ENCODE data around the gene ADAMTS16. TPM values are rescaled to one million over a fixed set of nuclear protein-coding genes. Genes with fewer than 3 reads are reported as not detected.

ADAMTS16 gene
- total RNA-seq, 1 experiment from 2014 or later: 30.1 TPM

GRCh38 chr5:5239191-5239590, 99.1 kb downstream of the ADAMTS16 start:
- ATAC-seq (no peak), DNase-seq (ENCODE audit: low spot score) (no peak)
- H3K36me3 Mint-ChIP-seq: peaks cover 51% of the 10 kb centered on the region
- H3K27me3 Mint-ChIP-seq (ENCODE audit: low read depth): no peaks in the 10 kb centered on the region
- H3K27ac Mint-ChIP-seq: peak overlapping the region; percentile 31; the same call in 1 of the 2 replicates
- POLR2A ChIA-PET: no interaction called here
- CTCF ChIA-PET: no interaction called here
- H3K4me1 Mint-ChIP-seq: peaks cover 5% of the 10 kb centered on the region; the same call in 1 of the 2 replicates
- TF ChIP-seq FOXJ3 (CRISPR knock-in tag; IDR thresholded peaks at IDR 0.05; ENCODE audit: borderline replicate concordance): no peak
- TF ChIP-seq ZNF219 (CRISPR knock-in tag; IDR thresholded peaks at IDR 0.05; ENCODE audit: borderline replicate concordance): no peak
- no peak for TF ChIP-seq CBFB (CRISPR knock-in tag; IDR thresholded peaks at IDR 0.05; ENCODE audit: low read depth)
- TF ChIP-seq ZNF281 (CRISPR knock-in tag; IDR thresholded peaks at IDR 0.05): no peak
- no peak for TF ChIP-seq ELF4 (CRISPR knock-in tag; IDR thresholded peaks at IDR 0.05; ENCODE audit: low read depth)
- no peak for TF ChIP-seq TP53 (CRISPR knock-in tag; IDR thresholded peaks at IDR 0.05)
- TF ChIP-seq FOXK1 (CRISPR knock-in tag; IDR thresholded peaks at IDR 0.05): no peak
- TF ChIP-seq TCF7 (CRISPR knock-in tag; IDR thresholded peaks at IDR 0.05; ENCODE audit: low read depth): no peak
- no peaks in the 10 kb centered on the region for H3K9me3 Mint-ChIP-seq
- H3K4me3 Mint-ChIP-seq: no peak overlapping the region

GRCh38 chr5:5240234-5240633, 100.1 kb downstream of the ADAMTS16 start:
- Mint-ChIP-seq H3K9me3 (no peaks in the 10 kb centered on the region), H3K4me3 (no peak overlapping the region), H3K27ac (no peak overlapping the region), H3K4me1 (peaks cover 5% of the 10 kb centered on the region; the same call in 1 of the 2 replicates), H3K27me3 (ENCODE audit: low read depth) (no peaks in the 10 kb centered on the region), H3K36me3 (peaks cover 49% of the 10 kb centered on the region)
- POLR2A ChIA-PET: no interaction called here
- CTCF ChIA-PET: no interaction called here
- no peak for ATAC-seq
- no peak for DNase-seq (ENCODE audit: low spot score)
- TF ChIP-seq MYBL2 (CRISPR knock-in tag; IDR thresholded peaks at IDR 0.05) (no peak), E2F5 (CRISPR knock-in tag; IDR thresholded peaks at IDR 0.05) (no peak), SMAD3 (CRISPR knock-in tag; IDR thresholded peaks at IDR 0.05; ENCODE audit: borderline replicate concordance) (no peak), USF2 (CRISPR knock-in tag; IDR thresholded peaks at IDR 0.05) (no peak), ZNF263 (CRISPR knock-in tag; IDR thresholded peaks at IDR 0.05; ENCODE audit: low read depth) (no peak), TCF7 (CRISPR knock-in tag; IDR thresholded peaks at IDR 0.05; ENCODE audit: low read depth) (no peak), ZNF396 (CRISPR knock-in tag; IDR thresholded peaks at IDR 0.05; ENCODE audit: borderline replicate concordance) (no peak), ZSCAN18 (CRISPR knock-in tag; IDR thresholded peaks at IDR 0.05) (no peak), ZNF425 (CRISPR knock-in tag; conservative IDR thresholded peaks at IDR 0.05) (no peak), ZNF671 (CRISPR knock-in tag; IDR thresholded peaks at IDR 0.05) (no peak)

Measured in WTC11 (cell line).